ENCODE results near the gene GRIK3.

The GRIK3 gene

DNA sequence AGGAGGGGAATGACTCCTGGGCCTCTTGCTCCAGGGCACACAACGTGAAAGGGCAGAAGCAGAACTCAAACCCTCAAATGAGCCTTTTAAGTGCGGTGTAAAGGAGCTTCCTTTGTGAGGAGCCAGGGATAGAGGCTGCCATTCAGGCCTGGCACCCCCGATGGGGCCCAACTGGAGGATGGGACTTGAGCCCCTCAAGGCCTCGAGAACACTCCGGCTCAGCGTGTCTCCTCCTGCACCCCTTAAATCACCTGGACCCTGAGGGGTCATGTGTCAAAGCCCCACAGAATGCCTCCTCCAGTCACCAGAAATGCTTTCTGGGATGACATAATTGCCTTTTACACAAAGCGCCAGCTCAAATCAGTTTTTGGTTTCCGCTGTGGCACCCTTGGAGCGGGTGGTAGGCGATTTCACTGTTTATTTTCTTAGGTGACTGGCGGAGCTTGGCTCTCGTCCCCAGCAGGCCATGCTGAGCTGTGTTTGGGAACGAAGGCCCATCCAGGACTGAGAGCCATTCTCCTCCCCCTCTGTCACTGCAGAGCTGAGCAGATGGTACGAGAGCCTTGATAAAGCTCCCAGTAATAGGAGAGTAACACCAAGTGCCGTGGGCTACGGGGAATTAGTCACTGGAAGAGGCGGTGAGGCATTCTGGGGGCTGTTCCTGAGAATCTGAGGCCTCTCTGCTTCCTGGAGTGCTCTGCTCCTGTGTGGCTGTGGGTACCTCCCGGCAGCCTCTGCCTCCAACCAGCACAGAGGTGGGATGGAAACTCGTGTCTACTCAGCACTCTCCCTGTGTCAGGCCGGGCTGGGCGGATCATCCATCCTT, 163.0 kb downstream of the GRIK3 start:
- no peak for FAIRE-seq

- FAIRE-seq: no peak
Observed at GRCh38 chr1:36869826-36870225, 164.5 kb downstream of the GRIK3 start.

DNA sequence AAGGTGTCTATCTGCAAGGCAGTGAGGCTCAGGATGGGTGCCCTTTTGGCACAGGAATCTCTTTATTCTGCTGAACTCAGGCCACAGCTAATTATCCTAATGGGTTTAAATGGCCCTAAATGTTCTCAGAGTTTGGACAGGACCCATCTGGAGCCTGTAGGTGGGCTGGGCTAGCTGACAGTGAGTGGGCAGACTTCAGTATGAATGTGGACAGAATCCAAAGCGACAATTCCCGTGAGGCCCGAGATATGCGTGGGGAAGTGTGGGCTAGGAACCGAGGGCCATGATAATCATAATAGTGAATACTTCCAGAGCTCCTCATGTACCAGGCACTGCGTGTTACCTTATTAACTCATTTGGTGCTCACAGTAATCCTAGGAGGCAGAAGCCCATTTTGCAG, 165.3 kb downstream of the GRIK3 start:
- FAIRE-seq: no peak

GRCh38 chr1:36867575-36867974, 166.7 kb downstream of the GRIK3 start:
- no peak for FAIRE-seq

DNA sequence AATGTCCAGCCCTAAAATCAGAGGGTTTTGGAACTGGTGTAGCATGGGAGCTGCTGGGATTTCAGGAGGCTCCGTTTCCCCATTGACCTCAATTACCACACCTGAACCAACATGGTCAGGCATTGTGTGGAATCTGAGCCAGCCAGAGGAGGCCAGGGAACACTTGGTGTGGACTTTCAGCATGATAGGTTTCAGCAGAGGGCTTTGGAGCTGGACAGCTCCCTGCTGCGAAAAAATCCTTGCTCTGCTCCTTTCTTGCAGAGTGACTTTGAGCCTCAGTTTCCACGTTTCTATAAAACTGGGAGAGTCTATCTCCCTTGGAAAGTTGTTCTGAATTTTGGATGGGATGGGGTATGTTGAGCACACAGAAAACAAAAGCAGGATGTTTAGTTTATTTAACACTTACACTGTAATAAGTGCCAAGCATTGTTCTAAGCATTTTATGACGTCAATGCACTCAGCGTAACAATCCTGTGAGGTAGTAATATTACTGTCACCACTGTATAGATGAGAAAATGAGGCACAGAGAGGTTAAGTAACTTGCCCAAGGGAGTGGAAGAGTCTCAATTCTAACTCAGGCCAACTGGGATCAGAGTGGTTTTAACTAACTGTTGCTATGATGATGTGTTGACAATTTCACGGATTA, 168.0 kb downstream of the GRIK3 start:
- FAIRE-seq: no peak

DNA sequence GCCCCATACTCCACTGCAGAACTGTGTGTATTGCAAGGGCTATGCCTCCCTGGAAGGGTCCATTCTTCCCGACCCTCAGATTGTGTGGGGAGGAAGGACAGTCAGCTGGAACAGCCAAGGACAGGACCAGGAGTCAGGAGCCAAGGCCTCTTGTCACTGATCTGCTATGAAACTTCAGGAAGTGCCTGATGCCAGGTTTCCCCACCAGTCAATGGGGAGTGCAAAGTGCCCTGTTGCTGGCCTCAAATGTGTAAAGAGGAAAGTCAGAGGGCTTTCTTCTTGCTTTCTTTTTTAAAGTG, 168.8 kb downstream of the GRIK3 start:
- FAIRE-seq: no peak

DNA sequence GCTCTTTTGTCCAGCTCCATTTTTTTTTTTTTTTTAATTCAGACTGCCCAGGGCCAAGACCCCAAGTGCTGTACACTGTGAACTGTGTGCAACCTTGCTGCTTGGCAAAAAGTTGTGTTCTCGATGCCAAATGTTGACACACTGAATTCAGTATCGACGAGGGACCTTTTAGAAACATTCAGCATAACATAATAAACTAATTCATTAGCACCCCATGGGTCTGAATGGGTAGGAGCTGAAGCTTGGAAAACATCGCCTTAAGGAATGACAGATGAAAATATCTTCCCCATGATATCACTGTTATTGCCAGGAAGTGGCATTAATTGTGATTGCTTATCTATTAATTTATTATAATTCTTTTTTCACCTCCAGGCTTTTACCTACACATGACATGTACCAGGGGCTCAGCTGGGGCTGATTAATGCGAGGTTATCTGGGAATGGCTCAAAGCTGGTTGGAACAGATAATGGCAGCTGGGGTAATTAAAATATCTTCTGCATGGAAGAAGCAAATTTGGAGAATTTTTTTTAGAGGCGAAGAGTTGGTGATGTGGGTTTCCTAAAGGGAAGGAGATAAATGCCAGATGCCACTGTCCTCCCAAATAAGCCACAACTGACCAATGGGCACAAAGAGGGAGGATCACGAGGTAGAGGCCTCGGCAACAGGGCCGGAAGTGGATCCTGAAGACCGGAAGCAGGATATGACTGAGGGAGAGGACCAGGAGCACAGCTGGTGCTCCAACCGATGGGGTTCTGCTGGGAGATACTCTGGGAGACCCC, 169.3 kb downstream of the GRIK3 start:
- FAIRE-seq: no peak

GRCh38 chr1:36864182-36864822, 170.0 kb downstream of the GRIK3 start:
- FAIRE-seq: no peak

DNA sequence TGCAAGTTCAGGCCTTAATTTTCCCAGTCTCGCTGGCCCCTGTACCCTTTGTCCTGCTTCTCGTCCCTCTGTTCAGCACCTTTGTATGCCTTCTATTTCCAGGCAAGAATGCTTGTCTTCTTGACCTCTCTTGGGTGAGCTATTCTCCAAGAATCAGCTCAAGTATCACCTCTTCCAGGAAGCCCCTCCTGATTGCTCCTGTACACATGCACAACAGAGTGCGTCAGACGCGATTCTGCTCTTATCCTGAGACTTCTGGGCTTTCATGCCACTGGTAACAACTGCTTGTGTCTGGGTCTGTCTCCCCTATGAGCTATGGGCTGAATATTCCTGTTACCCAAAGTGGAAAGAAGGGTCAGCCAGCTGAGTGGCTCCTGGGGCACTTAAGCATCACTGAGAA, 170.8 kb downstream of the GRIK3 start:
- no peak for FAIRE-seq

DNA sequence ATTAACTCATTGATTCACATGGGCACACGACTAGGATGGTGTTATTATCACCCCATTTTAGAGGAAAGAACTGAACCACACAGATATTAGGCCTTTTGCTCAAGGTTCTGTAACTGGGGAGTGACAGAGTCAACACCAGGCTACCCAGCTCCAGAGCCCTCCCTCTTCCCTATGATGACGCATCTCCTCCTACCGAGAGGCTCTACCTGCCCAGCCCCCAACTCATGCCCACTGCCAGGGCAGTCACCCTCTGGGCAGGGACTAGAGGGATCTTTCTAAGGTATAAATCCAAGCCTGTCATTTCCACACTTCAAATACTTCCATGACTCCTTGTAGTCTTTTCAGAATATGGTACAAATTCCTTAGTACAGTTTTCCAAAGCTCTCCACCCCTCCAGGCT, 171.3 kb downstream of the GRIK3 start:
- FAIRE-seq: no peak

GRCh38 chr1:36861375-36861774, 172.9 kb downstream of the GRIK3 start:
- no peak for FAIRE-seq

DNA sequence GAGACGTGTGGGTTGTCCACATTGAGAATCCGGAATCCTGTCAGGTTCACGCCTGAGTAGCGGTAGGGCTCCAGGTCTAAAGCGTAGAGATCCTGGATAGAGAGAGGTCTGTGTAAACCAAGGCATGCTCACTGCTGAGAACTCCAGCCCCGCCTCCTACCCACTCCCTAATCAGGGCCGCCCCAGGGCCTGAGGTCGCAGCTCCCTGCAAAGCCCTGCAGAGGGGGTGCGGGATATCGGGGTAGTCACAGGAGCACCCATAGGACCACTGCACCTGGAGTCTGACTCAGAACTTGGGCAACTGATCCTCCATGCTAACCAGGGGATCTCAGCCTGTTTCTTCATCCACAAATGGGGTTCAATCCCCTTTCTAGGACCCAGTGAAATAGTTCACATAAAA, 174.4 kb downstream of the GRIK3 start:
- no peak for FAIRE-seq

DNA sequence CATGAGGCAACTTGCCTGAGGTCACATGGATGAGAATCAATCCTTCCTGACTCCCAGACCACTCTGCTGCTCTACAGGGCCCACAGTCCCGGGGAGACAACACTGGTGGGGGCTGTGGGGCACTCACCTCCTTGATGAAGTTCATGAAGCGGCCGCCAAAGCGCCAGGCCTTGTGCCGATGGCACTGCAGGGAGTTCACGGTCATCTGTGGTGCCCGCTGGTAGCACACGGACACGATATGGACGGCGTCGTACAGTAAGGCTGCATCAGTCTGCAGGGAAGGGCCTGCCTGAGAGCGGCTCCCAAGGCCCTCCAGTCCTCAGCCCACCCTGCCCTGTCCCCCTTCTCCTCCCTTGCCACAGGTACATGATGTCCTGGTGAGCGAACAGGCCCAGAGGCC, 175.3 kb downstream of the GRIK3 start:
- no peak for FAIRE-seq

DNA sequence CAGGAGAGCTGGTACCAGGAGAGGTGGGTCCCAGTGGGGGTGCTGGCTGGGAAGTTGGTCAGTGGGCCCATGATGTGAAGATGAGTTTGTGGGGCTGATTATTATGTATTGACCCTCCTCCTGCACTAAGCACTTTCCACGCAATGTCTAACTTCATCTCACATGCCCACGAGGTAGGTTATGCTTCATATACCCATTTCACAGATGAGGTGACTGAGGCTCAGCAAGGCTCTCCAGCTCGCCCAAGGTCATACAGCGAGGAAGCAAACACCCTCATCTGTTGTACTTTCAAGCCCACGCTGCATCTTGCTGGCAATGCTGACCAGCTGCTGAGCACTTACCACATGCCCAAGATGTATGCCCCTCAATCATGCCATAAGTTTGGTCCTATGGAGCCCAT, 175.8 kb downstream of the GRIK3 start:
- no peak for FAIRE-seq

DNA sequence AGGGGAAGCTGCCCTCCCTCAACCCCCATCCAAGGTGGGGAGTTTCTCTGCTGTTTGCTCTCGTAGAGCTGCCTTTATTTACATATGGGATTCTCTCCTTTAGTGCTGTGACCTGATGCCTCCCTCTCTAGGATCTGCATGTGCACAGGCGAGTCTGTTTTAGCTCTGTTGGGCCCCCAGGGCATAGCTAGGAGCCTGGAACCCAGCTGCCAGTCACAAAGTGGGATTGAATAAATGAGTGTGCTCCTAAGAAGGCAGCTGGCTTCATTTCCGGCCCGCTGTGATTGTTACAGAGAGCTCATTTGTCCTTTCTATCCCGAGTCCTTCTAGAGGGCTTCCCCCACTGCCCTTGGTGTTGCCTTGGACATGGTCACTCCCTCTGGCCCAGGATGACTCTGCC, 176.6 kb downstream of the GRIK3 start:
- FAIRE-seq: no peak

- FAIRE-seq: no peak
Observed at GRCh38 chr1:36855699-36856494, 178.4 kb downstream of the GRIK3 start.

- FAIRE-seq: no peak
Observed at GRCh38 chr1:36853638-36854037, 180.7 kb downstream of the GRIK3 start.

DNA sequence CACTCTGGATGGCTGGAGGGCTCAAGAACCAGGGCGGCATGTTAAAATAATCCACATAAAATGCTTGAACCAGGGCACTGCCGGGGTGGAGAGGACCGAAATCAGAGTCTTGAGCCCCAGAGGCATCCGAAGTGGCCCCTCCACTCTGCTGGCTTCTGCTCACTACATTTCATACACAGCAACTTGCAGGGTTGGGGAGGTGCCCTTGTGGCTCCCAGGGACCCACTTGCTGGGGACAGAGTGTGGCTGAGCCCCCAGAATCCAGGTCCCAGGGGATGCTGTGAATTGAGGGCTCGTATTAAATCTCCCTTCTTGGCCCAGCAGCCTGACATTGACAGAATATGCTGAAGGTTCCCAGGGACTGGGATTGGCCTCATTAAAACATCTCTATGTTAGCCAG, 181.7 kb downstream of the GRIK3 start:
- FAIRE-seq: no peak

DNA sequence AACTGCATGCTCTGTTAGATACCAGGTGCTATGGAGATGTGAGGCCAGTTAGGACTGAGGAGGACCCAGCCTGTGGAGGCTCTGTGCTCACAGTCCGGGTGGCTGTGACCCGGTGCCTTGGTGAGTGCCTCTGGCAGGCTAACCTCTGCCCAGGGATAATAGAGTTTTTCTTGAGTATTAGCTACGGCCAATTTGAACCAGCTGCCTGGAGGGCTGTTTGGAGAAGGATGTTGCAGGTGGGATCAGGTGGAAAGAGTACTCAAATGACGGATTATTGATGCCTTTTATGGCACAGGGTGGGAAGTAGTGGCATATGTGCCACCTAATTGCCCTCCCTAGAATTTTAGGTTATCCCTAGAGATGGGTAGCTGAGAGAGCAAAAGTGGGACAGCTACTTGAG, 182.7 kb downstream of the GRIK3 start:
- FAIRE-seq: no peak

DNA sequence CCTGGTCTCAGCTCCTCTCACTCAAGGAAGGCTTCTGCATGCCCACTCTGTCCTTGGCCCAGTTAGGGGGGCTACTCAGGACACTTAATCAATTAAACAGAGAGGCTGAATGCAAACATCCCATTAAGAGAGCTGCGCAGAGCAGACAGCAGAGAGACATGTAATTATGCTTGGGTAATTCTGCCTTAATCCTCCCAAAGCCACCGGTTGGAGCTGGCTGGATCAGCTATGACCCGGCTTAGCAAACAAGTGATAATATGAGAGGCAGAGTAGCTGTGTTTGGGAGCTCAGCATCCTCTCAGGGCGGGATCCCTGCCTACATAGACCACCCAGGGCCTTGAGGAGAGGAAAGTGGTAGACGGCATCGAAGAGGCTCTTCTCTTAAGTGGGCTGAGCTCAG, 183.2 kb downstream of the GRIK3 start:
- no peak for FAIRE-seq

DNA sequence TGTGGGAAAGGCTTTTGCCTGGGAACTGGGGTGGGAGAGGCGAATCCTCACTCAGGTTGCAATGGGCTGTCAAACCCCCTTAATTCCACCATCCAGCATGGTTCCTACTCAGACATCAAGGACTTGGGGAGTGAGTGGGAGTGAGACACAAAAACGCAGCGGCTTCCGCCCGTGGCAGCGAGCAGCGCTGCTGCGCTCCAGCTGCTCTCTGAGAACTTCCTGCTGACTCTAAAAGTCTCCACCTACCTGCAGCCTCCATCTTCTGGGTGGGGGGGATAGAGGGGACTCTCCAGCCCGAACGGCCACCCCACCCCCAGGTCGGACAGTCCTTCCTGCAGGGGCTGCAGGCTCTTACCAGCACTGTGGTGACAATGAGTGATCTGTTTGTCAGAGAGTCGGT, 184.4 kb downstream of the GRIK3 start:
- no peak for FAIRE-seq

- no peak for FAIRE-seq
Observed at GRCh38 chr1:36847761-36848160, 186.6 kb downstream of the GRIK3 start.

GRCh38 chr1:36847186-36847585, 187.1 kb downstream of the GRIK3 start:
- no peak for FAIRE-seq

Measured in islet of Langerhans (tissue), 1 donor.